Type B pancreatic cell (in vitro differentiated cells): ENCODE data around the gene KCNQ2. TPM values are rescaled to one million over a fixed set of nuclear protein-coding genes. Genes with fewer than 3 reads are reported as not detected.
A peak's percentile ranks its signal among the peaks of the same experiment; 100 is the strongest.

Source experiments
- DNase-seq: peaks from one replicate; pipeline ENCODE4 v3.0.0; 2021; ENCODE audit warnings: mixed read lengths; ENCODE audit not compliant: unreplicated experiment; ENCODE audit errors: extremely low spot score
- H3K27ac Mint-ChIP-seq: 2 replicates; pipeline ENCODE4 v1.8.0; 2021; ENCODE audit warnings: mild to moderate bottlenecking, mixed read lengths
- H3K27me3 Mint-ChIP-seq: 2 replicates; pipeline ENCODE4 v1.8.0; 2021; ENCODE audit warnings: mixed read lengths
- H3K36me3 Mint-ChIP-seq: 2 replicates; pipeline ENCODE4 v1.8.0; 2021; ENCODE audit warnings: mixed read lengths
- H3K4me1 Mint-ChIP-seq: one replicate; pipeline ENCODE4 v1.8.0; 2021; ENCODE audit warnings: mixed read lengths; ENCODE audit not compliant: unreplicated experiment
- H3K4me3 Mint-ChIP-seq: 2 replicates; pipeline ENCODE4 v1.8.0; 2021; ENCODE audit warnings: mild to moderate bottlenecking, mixed read lengths
- H3K9me3 Mint-ChIP-seq: 2 replicates; pipeline ENCODE4 v1.8.0; 2021; ENCODE audit warnings: mixed read lengths
- CTCF ChIP-seq: fragments of 200-600 bp; sonication (generic); conservative IDR thresholded peaks from 2 replicates; pipeline ENCODE4 v1.5.0; 2021; ENCODE audit warnings: antibody characterized with exemption, mild to moderate bottlenecking
- total RNA-seq: library from RNA; stranded (reverse); gene quantifications from 2 replicates; pipeline ENCODE4 v1.2.1, GENCODE V29; 2021; ENCODE audit warnings: low replicate concordance

KCNQ2 gene
- total RNA-seq, 1 donor from 2014 or later: 47.3 TPM

- no peak for TF ChIP-seq CTCF
- Mint-ChIP-seq H3K36me3 (no peaks in the 10 kb centered on the region), H3K4me1 (no peaks in the 10 kb centered on the region), H3K4me3 (no peak overlapping the region), H3K27me3 (peaks cover 36% of the 10 kb centered on the region), H3K27ac (no peak overlapping the region), H3K9me3 (peaks cover 5% of the 10 kb centered on the region)
- DNase-seq: peak; percentile 67
Measured at GRCh38 chr20:63500151-63500901, 27.9 kb upstream of the KCNQ2 start.

DNA sequence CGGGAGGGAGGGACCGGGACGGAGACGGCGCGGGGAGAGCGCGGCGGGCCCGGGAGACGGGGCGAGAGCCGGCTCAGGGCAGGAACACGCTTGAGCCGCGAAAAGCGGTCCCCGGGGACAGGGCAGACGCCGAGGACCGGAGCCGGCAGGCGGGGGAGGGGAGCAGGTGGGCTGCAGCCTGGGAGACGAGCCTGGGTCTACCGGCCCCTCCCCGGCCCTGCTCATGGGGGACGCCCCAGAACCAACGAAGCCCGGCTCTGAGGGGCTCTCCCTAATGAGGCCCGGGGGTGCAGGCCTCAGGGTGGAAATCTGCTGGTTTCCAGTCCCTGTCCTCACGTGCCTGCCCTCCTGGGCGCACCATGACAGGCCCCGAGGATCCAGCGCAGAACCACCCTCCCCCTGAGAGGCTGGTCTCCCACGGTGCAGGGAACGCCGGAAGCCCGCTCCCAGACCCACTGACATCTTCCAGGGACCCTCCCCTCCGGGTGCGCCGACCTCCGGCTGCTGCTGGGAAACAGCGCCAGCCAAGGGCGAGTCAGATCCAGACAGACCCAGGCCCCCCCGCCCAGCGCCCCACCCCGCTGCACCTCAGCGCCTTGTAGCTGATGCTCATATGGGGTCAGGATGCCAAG, 27.0 kb upstream of the KCNQ2 start:
- peak; percentile 64 for DNase-seq
- H3K4me3 Mint-ChIP-seq: no peak overlapping the region
- H3K9me3 Mint-ChIP-seq: no peaks in the 10 kb centered on the region
- peaks cover 28% of the 10 kb centered on the region for H3K27me3 Mint-ChIP-seq
- H3K4me1 Mint-ChIP-seq: no peaks in the 10 kb centered on the region
- TF ChIP-seq CTCF: no peak
- H3K27ac Mint-ChIP-seq: no peak overlapping the region
- H3K36me3 Mint-ChIP-seq: no peaks in the 10 kb centered on the region

DNA sequence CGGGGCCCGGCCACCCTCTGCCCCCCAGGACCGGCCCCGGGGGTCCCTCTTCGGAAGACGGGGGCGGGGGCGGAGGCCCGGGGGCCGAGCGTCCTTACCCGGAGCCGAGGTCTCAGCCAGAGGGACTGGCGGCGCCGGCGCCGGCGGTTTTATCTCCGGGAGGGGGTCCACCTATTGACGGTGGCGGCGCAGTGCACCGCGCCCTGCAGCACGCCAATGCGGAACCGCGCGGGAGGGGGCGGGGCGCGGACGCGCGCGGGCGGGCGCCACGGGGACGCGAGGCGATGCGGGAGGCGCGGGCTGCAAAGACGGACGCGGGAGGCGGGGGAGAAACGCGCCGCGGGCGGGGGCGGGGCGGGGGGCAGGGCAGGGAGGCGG, 26.5 kb upstream of the KCNQ2 start, which contains the start of gene EEF1A2:
Gene EEF1A2 (minus strand): TSS at position 124 of the 378 bp plus-strand sequence. CDS start 1,320 bp downstream, outside the sequence.
- Mint-ChIP-seq H3K4me1 (no peaks in the 10 kb centered on the region), H3K9me3 (no peaks in the 10 kb centered on the region), H3K4me3 (peak within 1 kb of the TSS; percentile 62), H3K27ac (no peak within 1 kb of the TSS), H3K36me3 (no peaks in the 10 kb centered on the region), H3K27me3 (peaks cover 25% of the 10 kb centered on the region)
- peak; percentile 66 for DNase-seq
- no peak for TF ChIP-seq CTCF

GRCh38 chr20:63497946-63498935, 25.8 kb upstream of the KCNQ2 start:
- H3K9me3 Mint-ChIP-seq: no peaks in the 10 kb centered on the region
- no peak overlapping the region for H3K27ac Mint-ChIP-seq
- no peaks in the 10 kb centered on the region for H3K4me1 Mint-ChIP-seq
- no peaks in the 10 kb centered on the region for H3K36me3 Mint-ChIP-seq
- DNase-seq: peak; percentile 69
- TF ChIP-seq CTCF: no peak
- H3K27me3 Mint-ChIP-seq: peaks cover 20% of the 10 kb centered on the region
- H3K4me3 Mint-ChIP-seq: peak overlapping the region; percentile 62

GRCh38 chr20:63497138-63497945, 24.9 kb upstream of the KCNQ2 start:
- no peak overlapping the region for H3K27ac Mint-ChIP-seq
- peaks cover 20% of the 10 kb centered on the region for H3K27me3 Mint-ChIP-seq
- DNase-seq: peak; percentile 67
- no peaks in the 10 kb centered on the region for H3K4me1 Mint-ChIP-seq
- no peaks in the 10 kb centered on the region for H3K9me3 Mint-ChIP-seq
- no peak overlapping the region for H3K4me3 Mint-ChIP-seq
- no peak for TF ChIP-seq CTCF
- H3K36me3 Mint-ChIP-seq: no peaks in the 10 kb centered on the region
